DMS79 (cell line): ENCODE measurements around the gene EOLA2.
"Not testable (repeated sequence)": the region's sequence is repeated elsewhere in the genome, so short reads cannot be mapped to it uniquely, and the experiment has no call there.

ENCODE experiments used
- DNase-seq: peaks from one replicate; lab custom pipeline; 2025; lab: John Stamatoyannopoulos, UW

The EOLA2 gene

GRCh38 chrX:149932970-149933369 lies 5.3 kb downstream of the EOLA2 start:
- DNase-seq = not testable (repeated sequence)

DNA sequence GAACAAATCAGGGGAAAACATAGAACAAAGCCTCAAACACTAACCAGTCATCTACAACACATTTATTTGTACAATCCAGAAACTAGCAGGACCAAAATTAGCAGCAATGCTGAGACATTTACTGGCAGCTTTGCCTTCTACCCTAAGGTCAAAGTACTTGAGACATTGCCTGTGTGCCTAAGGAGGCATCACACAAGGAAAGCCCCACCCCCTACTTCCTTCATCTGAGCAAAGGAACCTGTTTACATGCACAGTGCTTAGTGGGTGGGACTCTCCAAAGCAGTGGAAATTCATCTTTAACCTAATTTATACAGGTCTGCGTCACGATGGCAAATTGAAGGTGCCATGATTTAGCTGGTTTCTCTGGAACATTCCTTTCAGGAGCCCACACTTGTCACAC lies 6.1 kb downstream of the EOLA2 start:
- DNase-seq = not testable (repeated sequence)

DNA sequence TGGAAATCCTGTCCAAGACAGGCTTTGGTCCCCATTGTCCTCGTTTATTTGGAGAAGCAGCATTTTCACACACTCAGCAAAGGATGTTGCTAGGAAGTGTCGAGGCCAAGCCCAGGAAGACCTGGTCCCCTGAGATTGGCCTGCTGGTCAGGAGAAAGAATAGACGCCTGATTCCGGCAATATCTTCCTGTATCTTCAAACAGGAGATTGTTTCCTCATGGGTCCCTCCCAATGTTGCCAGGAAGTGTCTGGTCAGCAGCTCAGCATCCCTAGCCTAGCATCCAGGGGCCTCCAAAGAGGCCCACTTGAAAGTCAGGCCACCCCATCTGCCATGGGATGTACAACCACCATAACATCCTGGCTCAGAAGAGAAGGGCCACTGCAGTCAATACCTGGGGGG lies 6.9 kb downstream of the EOLA2 start:
- DNase-seq = not testable (repeated sequence)

DNA sequence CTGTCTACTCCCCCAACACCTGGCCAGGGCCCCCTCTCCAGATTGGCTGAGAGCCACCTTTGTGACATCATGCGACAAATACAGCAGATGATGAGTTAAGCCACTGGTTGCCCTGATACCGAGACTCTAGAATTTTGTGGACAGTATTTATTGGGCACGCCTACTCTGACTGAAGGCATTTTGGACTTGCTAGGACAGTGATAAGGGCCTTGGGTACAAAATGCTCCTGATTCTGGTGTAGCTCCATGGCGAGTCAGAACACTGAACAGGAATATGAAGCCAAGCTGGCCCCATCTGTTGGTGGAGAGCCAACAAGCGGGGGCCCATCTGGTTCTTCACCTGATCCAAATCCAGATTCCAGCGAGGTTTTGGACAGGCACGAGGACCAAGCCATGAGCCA lies 8.9 kb downstream of the EOLA2 start, which contains the start of gene HSFX4:
HSFX4 (plus strand) TSS at position 174 of the 400 bp plus-strand sequence; CDS start at position 246, 72 bp downstream.
- not testable (repeated sequence) for DNase-seq

DNA sequence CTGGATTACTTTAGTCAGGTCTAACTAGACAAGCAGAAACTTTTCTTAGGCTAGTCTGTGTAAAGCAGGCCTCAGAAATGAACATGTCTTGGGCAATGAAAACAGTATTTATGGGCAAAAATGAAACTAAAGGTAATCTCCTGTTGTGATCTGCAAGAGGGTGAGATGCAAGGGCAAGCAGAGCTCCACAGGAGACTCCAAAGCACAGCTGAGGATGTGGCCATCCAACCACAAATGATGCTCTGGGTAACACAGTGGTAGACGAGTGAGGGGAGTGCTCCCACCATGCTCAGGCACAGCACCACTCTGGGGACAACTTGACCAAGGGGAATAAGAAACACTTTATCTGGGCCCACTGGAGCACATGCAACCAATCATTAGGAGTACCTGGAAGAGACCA lies 9.7 kb downstream of the EOLA2 start:
- not testable (repeated sequence) for DNase-seq

- not testable (repeated sequence) for DNase-seq
These were observed 10.4 kb downstream of the EOLA2 start for GRCh38 chrX:149927964-149928258.

GRCh38 chrX:149927245-149927963 lies 10.9 kb downstream of the EOLA2 start:
- not testable (repeated sequence) for DNase-seq

- DNase-seq = not testable (repeated sequence)
These were observed 13.9 kb downstream of the EOLA2 start for GRCh38 chrX:149924434-149924833.

DNA sequence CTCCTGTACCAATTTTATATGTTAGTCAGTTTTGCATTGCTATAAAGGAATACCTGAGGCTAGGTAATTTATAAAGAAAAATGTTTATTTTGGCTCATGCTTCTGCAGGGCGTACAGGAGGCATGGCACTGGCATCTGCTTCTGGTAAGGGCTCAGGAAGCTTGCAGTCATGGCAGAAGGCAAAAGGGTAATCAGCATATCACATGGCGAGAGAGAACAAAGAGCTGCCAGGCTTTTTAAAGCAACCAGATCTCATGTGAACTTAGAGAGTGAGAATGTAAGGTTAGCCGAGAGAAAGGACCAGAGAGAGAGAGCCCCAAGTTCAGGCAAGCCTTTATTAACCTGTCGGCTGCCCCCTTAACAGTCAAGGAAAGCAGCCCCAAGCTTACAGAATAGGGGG lies 14.5 kb downstream of the EOLA2 start:
- DNase-seq = not testable (repeated sequence)

GRCh38 chrX:149916745-149917392 lies 21.4 kb downstream of the EOLA2 start:
- no peak for DNase-seq

- no peak for DNase-seq
These were observed 28.1 kb downstream of the EOLA2 start for GRCh38 chrX:149910178-149910695.

DNA sequence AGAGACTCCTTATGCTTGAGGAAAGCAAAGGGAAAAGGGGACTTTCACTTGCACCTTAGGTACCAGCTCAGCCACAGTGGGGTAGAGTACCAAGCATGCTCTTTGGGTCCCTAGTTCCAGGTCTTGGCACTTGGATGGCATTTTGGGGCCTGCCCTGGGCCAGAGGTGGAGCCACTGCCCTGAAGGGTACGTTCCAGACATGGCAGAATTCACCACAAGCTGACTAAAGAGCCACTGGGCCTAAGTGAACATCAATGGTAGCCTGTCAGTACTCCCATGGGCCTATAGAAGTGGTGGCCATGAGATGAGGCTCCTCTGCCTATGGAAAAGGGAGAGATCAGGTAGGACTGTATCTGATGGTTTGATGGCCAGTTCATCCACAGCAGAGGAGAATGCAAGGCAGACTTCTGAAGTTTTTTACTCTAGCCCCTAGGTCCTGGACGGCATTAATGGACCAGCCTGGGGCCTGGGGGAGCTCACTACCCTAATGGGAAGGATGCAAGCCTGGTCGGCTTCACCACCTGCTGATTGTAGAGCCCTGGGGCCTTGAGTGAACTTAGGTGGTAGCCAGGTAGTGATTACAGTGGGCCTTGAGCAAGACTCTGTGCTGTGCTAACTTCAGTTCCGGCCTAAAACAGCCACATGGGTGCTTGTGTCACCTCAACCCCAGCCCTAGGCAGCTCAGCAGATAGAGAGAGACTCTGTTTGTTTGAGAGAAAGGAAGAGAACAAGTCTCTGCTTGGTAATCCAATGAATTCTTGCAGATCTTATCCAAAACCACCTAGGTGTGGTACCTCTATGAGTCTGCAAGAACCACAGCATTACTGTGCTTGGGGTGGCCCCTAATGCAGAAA lies 28.7 kb downstream of the EOLA2 start:
- no peak for DNase-seq

GRCh38 chrX:149908727-149909126 lies 29.6 kb downstream of the EOLA2 start:
- DNase-seq = no peak

- DNase-seq = no peak
These were observed 30.0 kb downstream of the EOLA2 start for GRCh38 chrX:149908308-149908707.

GRCh38 chrX:149903889-149904748 lies 34.2 kb downstream of the EOLA2 start:
- DNase-seq = no peak

DNA sequence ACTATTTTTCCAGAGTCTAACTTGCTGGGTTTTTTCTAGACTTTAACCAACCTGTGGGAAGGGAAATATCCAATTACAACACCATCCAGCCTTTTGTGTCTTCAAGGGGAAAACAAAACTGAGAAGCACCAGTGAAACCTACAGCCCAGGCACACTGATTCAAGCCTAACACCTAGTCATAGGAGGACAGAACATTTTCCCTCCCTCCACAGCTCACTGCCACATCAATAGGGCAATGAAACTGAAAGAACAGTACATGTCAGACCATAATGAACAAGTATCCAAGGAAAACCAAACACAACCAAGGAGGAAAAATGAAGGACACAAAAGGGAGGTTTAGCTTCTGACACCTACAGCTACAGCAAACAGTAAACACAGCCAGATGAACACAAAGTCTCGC lies 39.7 kb downstream of the EOLA2 start:
- DNase-seq = no peak

GRCh38 chrX:149890828-149891227 lies 47.5 kb downstream of the EOLA2 start:
- DNase-seq = not testable (repeated sequence)
